ENCODE measurements around the gene HECW1. TPM values are rescaled to one million over a fixed set of nuclear protein-coding genes. Genes with fewer than 3 reads are reported as not detected.
A peak's percentile ranks its signal among the peaks of the same experiment; 100 is the strongest.

The HECW1 gene
- polyA plus RNA-seq, 1 donor from 2014 or later, result not detected

DNA sequence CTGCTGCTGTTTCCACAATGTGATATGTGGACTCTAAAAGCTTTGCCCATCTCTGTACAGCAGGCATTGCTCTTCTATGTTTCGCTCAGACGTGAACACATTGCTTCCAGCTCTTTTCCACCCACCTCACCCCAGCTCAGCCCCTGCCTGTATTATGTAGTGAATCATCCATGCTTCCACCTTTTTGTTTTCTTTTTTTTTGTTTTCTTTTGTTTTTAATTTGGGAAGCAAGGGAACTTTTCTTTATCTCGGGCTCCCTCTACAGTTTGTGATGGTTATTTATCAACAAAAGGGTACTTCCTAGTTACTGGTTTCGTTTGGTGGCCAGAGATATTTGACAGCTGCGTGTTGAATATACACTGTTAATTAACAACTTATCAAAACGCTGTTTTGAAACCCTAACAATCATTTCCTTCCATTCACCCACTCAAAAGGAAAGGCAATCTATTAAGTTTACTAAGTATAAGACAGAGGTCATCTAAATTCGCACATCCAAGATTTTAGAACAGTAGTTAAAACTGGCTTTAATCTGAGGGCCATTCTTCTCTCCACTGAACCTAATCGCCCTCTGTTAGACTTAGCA, 342.6 kb downstream of the HECW1 start:
- H3K4me3 Mint-ChIP-seq, result no peak overlapping the region
- no peak overlapping the region for H3K27ac Mint-ChIP-seq
- H3K27me3 Mint-ChIP-seq, result peaks cover 6% of the 10 kb centered on the region
- no peaks in the 10 kb centered on the region for H3K9me3 Mint-ChIP-seq
- H3K36me3 Mint-ChIP-seq, result no peaks in the 10 kb centered on the region
- H3K4me1 Mint-ChIP-seq, result peaks cover 0 to 6% (median 4%) of the 10 kb centered on the region in 3 donors

DNA sequence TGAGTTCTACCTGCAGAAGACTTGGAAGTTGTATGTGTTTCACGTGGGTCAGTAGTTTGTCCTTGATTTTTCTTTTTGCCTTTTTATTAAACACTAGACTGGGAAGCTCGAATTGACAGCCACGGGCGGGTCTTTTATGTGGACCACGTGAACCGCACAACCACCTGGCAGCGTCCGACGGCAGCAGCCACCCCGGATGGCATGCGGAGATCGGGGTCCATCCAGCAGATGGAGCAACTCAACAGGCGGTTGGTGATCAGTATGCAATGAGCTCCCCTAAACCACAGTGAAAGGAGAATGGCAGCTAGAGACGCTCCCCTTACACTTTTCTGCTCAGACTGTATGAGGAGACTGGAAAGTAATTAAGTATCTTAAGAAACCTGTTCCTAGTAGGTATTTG, 343.8 kb downstream of the HECW1 start:
- peaks cover 0 to 6% (median 4%) of the 10 kb centered on the region in 3 donors for H3K4me1 Mint-ChIP-seq
- H3K9me3 Mint-ChIP-seq, result no peaks in the 10 kb centered on the region
- no peaks in the 10 kb centered on the region for H3K36me3 Mint-ChIP-seq
- H3K4me3 Mint-ChIP-seq, result no peak overlapping the region
- H3K27ac Mint-ChIP-seq, result peak overlapping the region in 1 of 3 donors; percentile 16
- peaks cover 3% of the 10 kb centered on the region for H3K27me3 Mint-ChIP-seq

DNA sequence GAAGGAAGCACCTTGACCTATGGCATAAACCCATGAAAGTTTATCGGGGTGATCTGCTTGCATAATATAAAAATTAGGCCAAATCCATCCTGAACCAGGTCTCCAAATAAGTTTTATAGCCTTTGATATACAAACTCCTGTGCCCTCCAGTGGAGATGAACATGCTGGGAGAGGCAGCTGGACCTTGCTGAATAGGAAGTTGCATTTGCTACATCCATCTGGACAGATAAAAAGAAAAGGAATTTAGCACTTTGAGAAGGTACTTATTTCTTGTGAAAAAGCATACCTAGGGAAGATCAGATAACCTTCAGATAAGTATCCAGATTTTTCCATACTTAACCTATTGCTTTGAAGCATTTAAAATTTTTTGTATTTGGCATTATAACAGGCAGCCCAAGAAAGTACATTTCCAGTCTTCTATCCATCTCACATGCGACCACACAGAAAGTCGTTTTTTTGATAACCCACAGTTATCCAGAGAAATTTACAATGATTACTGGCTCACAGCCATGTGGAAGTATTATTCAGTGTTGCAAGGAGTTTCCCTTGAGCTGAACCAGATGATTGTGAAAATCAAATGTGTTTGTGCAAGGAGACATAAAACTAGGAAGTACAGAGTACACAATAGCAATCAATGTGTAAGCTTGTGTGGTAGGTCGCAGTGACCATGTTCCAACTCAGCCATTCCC, 346.0 kb downstream of the HECW1 start:
- Mint-ChIP-seq H3K4me1 (peaks cover 0 to 6% (median 4%) of the 10 kb centered on the region in 3 donors), H3K4me3 (no peak overlapping the region), H3K36me3 (peaks cover 1% of the 10 kb centered on the region), H3K27ac (no peak overlapping the region), H3K9me3 (peaks cover 0 to 2% (median 0%) of the 10 kb centered on the region in 3 donors), H3K27me3 (peaks cover 8% of the 10 kb centered on the region)

DNA sequence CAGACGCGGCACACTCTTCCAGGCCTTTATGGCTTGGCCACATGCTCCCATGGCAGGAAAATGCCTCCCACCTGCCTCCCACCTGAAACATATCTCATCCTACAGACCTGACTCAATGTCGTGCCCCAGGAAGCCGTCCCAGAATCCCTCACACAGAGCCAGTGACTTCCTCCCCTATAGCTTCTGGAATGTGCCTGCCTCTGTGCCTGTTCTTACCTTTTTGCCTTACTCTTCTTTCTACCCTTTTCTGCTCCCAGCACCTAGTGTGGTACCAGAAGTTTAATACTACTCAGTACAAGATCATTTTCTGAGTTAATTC, 346.5 kb downstream of the HECW1 start:
- Mint-ChIP-seq H3K9me3 (peaks cover 0 to 2% (median 0%) of the 10 kb centered on the region in 3 donors), H3K36me3 (peaks cover 3% of the 10 kb centered on the region), H3K27ac (no peak overlapping the region), H3K4me3 (no peak overlapping the region), H3K27me3 (peaks cover 8% of the 10 kb centered on the region), H3K4me1 (peaks cover 0 to 6% (median 4%) of the 10 kb centered on the region in 3 donors)

DNA sequence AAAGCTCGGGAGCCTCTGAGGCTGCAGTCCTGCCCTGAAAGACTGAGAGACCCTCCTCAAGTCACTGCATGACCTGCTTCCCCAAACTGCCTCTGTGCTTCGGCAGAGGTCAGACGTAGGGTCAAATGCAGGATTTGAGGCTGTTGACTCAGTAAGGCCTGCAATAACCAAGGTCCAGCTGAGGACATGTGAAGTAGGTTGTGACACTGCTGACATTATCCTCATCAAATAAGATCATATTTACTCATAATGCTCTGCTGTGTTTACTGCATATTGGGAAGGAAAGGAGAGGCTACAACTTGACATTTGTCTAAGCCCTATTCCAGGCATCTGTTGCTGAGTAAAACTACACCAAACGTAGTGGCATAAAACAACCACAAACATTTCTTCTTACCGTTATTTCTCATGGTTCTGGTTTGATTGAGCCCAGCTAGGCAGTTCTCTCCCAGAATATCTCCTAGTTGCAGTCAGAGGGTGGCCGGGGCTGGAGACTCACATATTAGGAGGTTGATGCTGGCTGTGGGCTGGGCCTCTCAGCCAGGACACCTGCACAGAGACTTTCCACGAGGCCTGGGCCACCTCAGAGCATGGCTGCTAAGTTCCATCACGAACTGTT, 348.4 kb downstream of the HECW1 start:
- H3K4me3 Mint-ChIP-seq, result no peak overlapping the region
- peaks cover 11% of the 10 kb centered on the region for H3K27me3 Mint-ChIP-seq
- H3K4me1 Mint-ChIP-seq, result no peaks in the 10 kb centered on the region
- no peak overlapping the region for H3K27ac Mint-ChIP-seq
- H3K36me3 Mint-ChIP-seq, result peaks cover 3% of the 10 kb centered on the region
- H3K9me3 Mint-ChIP-seq, result peaks cover 0 to 4% (median 0%) of the 10 kb centered on the region in 3 donors

DNA sequence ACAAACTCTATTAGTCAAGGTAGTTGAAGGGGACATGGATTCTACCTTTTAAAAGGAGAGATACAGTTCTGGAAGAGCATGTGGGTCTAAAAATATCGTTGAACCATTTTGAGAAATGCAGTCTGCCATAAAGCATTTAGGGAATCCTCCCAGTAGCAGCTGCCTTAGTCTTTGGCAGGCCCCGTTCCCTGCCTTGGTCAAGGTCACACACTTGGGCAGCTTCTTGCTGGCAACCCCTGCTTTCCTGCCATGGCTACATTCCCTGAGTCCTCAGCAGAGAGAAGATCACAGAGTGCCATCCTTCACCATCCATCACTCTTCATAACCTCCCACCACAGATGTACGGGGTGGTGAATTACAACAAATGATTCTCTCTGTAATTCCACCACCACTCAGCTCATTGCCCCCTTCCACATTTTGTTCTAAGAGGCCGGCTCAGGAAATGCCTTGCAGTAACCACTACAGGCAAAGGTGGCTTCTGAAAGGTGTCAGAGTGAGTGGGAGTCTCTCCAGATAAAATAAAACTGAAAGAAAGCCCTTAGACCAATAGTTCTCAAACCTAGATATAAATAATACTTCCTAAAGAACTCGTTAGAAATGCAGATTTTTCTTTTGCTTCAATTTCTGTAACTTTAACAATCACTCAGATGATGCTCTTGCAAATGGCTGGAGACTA, 349.0 kb downstream of the HECW1 start:
- Mint-ChIP-seq H3K27me3 (peaks cover 13% of the 10 kb centered on the region), H3K27ac (no peak overlapping the region), H3K4me3 (no peak overlapping the region), H3K4me1 (no peaks in the 10 kb centered on the region), H3K9me3 (peaks cover 0 to 5% (median 0%) of the 10 kb centered on the region in 3 donors), H3K36me3 (peaks cover 3% of the 10 kb centered on the region)

DNA sequence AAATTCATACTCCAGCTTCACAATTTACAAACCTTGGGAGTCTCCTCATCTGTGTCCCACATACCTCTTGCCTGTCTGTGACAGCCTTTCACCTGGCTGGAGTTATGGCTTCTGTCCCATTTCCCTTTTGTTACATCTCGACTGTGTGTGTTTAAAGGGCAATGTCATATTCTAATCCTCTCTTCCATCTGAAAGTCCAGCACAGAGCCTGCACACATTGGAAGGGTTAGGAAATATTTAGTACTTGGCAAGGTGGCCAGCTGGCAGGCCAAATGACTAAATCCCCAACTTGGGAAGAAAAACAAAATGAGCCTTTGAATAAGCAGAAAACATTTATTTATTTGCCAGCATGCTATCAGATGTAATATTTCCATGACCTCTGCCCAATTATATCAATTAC, 350.4 kb downstream of the HECW1 start:
- Mint-ChIP-seq H3K27ac (no peak overlapping the region), H3K36me3 (peaks cover 3% of the 10 kb centered on the region), H3K9me3 (peaks cover 0 to 5% (median 0%) of the 10 kb centered on the region in 3 donors), H3K27me3 (peaks cover 13% of the 10 kb centered on the region), H3K4me3 (no peak overlapping the region), H3K4me1 (no peaks in the 10 kb centered on the region)

DNA sequence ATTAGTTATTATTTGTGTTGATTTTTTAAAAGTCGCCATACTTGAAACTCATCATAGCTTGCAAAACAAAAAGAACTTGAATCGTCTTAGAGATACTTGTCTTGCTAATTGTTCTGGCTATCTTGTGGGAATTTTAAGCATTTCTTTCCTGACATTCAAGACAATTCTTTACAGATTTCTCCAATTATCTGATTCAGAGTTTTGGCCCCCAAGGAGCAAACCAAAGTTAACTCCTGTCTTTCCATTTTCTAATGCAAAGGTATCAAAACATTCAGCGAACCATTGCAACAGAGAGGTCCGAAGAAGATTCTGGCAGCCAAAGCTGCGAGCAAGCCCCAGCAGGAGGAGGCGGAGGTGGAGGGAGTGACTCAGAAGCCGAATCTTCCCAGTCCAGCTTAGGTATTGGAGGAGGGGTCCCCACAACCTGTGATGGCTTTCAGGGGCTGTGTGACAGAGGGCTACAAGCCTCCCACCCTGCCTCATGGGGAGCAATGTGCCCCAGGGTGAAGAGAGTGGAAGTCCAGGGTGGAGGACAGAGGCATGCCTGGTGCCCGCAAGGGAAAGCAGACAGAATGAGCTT, 351.0 kb downstream of the HECW1 start:
- Mint-ChIP-seq H3K9me3 (peaks cover 0 to 7% (median 0%) of the 10 kb centered on the region in 3 donors), H3K27ac (no peak overlapping the region), H3K36me3 (peaks cover 3% of the 10 kb centered on the region), H3K4me1 (no peaks in the 10 kb centered on the region), H3K27me3 (peaks cover 13% of the 10 kb centered on the region), H3K4me3 (no peak overlapping the region)

DNA sequence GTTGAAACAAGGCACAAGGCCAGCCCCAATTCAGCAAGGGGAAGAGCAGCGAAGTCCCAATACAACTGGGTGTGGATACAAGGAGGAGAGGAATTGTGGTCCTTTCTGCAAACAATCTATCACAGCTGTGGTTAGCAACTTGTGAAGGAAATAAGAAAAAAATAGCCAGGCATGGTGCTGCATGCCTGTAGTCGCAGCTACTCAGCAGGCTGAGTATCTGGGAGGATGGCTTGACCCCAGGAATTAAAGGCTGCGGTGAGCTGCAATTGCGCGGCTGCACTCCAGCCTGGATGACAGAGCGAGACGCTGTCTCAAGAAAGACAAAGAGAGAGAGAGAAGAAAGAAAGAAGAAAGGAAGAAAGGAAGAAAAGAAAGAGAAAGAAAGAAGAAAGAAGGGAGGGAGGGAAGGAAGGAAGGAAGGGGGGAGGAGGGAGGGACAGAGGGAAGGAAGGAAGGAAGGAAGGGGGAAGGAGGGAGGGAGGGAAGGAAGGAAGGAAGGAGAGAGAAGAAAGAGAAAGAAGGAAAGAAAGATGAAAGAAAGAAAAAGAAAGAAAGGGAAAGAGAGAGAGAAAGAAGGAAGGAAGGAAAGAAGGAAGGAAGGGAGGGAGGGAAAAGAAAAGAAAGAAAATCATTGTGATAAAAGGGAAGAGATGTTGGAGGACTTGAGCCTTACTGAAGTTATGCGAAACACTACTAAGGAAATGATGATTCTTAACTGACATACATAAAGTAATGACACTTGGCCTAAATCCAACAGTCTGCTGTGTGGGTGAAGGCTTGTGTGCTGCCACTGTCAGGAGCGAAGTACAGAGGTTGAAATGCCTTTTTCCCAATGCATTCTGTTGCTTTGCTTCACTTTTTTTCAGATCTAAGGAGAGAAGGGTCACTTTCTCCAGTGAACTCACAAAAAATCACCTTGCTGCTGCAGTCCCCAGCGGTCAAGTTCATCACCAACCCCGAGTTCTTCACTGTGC, 353.4 kb downstream of the HECW1 start:
- peaks cover 0 to 3% (median 0%) of the 10 kb centered on the region in 3 donors for H3K4me1 Mint-ChIP-seq
- H3K4me3 Mint-ChIP-seq, result no peak overlapping the region
- no peak overlapping the region for H3K27ac Mint-ChIP-seq
- H3K36me3 Mint-ChIP-seq, result peaks cover 3% of the 10 kb centered on the region
- peaks cover 13% of the 10 kb centered on the region for H3K27me3 Mint-ChIP-seq
- peaks cover 0 to 7% (median 0%) of the 10 kb centered on the region in 3 donors for H3K9me3 Mint-ChIP-seq

DNA sequence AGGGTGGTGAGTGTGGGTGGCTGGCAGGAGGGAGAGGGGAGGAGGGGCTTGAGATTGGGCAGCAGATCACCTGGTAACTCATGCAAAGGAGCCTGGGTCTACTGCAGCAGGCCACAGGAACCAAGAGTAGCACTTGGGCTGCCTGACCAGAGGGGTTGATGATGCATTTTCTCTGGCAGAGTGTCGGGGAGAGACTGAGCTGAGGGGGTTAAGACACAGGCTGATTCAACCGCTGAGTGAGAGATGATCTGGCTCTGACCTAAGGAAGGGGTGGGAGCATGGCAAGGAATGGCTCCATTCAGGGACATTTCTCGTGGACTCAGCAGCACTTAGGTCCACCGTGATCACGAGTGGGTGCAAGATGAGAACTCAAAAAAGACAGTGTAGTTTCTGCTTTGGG, 355.0 kb downstream of the HECW1 start:
- Mint-ChIP-seq H3K27ac (no peak overlapping the region), H3K27me3 (peaks cover 11% of the 10 kb centered on the region), H3K4me3 (no peak overlapping the region), H3K36me3 (peaks cover 3% of the 10 kb centered on the region), H3K4me1 (peaks cover 0 to 3% (median 0%) of the 10 kb centered on the region in 3 donors), H3K9me3 (peaks cover 0 to 6% (median 0%) of the 10 kb centered on the region in 3 donors)

DNA sequence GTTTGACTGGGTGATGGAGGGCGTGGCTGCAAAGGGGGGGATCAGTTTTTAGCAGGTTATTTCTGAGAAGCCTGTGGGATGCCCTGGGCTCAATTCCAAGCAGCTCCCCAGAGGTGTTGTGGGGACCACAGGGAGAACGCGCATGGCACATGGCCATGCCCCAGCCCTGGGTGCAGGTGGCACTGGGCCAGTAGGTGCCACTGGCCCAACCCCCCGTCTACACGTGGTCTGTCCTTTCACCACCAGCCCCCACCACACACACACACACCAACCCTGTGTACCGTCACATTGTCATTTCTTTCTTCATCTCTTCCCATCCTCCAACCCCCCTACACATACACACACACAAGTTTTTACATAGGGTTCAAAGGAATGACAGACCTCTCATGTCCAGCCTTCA, 355.4 kb downstream of the HECW1 start:
- Mint-ChIP-seq H3K36me3 (peaks cover 1% of the 10 kb centered on the region), H3K4me1 (peaks cover 0 to 3% (median 0%) of the 10 kb centered on the region in 3 donors), H3K27me3 (peaks cover 7% of the 10 kb centered on the region), H3K4me3 (no peak overlapping the region), H3K27ac (no peak overlapping the region), H3K9me3 (peaks cover 0 to 6% (median 0%) of the 10 kb centered on the region in 3 donors)

DNA sequence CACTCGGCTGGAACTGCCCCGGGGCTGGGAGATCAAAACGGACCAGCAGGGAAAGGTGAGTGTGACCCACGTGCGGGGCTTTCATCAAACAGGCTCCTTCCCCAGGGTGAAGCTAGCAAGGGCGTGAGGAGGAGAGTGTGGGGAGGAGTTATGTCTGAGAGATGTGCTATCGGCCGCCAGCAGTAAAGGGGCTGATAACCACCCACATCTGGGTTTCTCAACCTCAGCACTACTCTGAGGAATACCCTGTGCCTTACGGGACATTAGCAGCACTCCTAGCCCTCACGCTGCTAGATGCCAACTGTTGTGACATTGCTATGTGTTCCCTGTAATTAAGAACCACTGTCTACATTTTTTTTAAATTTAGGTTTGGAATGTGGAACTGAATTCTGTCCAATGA, 356.6 kb downstream of the HECW1 start:
- H3K27me3 Mint-ChIP-seq, result peaks cover 6% of the 10 kb centered on the region
- peaks cover 0 to 6% (median 0%) of the 10 kb centered on the region in 3 donors for H3K9me3 Mint-ChIP-seq
- H3K36me3 Mint-ChIP-seq, result no peaks in the 10 kb centered on the region

DNA sequence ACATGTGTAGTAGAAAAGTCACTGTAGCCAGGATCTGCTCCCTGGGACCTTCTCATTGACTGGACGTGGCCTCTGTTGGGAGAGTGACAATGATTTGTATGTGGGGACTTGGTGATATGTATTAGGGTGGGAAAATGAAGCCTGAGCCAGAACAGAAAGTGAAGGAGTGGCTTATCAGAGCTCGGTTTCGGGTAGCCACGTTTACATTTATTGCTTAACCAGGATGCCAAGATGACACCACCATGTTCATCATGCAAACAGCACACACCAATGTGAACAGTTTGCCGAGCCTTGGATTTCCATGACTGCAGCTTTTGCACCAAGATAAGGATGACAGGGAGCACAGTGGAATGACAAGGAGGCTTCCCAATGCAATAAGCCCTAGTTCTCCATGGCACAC, 357.7 kb downstream of the HECW1 start:
- Mint-ChIP-seq H3K9me3 (peaks cover 0 to 6% (median 0%) of the 10 kb centered on the region in 3 donors), H3K27ac (no peak overlapping the region)

More for the DNA sequence above, 356.6 kb downstream of the HECW1 start:
- Mint-ChIP-seq H3K4me3 (no peak overlapping the region), H3K4me1 (peaks cover 0 to 3% (median 0%) of the 10 kb centered on the region in 3 donors), H3K27ac (no peak overlapping the region)

DNA sequence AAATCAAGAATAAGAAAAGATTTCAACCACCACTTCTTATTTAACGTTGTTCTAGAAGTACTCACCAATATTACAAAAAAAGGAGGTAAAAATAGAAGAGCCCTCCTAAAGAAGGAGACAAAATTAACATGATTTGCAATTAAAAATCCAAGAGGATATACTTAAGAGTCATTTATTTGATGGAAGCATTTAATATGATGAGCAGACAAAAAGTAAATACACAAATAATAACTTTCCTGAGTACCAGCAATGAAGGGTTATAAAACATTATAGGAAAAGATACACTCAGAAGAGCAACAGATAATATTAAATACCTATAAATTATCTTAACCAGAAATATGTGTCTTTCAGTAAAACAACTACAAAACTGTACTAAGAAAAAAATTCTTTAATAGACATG, 363.5 kb downstream of the HECW1 start:
- Mint-ChIP-seq H3K9me3 (no peaks in the 10 kb centered on the region), H3K36me3 (no peaks in the 10 kb centered on the region), H3K27ac (no peak overlapping the region), H3K4me1 (peaks cover 0 to 5% (median 2%) of the 10 kb centered on the region in 3 donors), H3K4me3 (no peak overlapping the region), H3K27me3 (peaks cover 1% of the 10 kb centered on the region)

More for the DNA sequence above, 357.7 kb downstream of the HECW1 start:
- no peaks in the 10 kb centered on the region for H3K36me3 Mint-ChIP-seq
- peaks cover 0 to 3% (median 0%) of the 10 kb centered on the region in 3 donors for H3K4me1 Mint-ChIP-seq
- peaks cover 5% of the 10 kb centered on the region for H3K27me3 Mint-ChIP-seq
- H3K4me3 Mint-ChIP-seq, result no peak overlapping the region
